ACHN (cell line): Measurements from ENCODE around the gene NRP1.

Experiments
- DNase-seq: peaks from one replicate; pipeline ENCODE4 v3.0.0-alpha.2; 2015
- in situ Hi-C: cut with HindIII; loops from 2 replicates; pipeline ENCODE4 v1.10.0; 2017; ENCODE audit warnings: low sequenced_read_pairs, low pct_ligation_motif_present, low pct_unique_long_range_greater_than_20kb

Gene NRP1

DNA sequence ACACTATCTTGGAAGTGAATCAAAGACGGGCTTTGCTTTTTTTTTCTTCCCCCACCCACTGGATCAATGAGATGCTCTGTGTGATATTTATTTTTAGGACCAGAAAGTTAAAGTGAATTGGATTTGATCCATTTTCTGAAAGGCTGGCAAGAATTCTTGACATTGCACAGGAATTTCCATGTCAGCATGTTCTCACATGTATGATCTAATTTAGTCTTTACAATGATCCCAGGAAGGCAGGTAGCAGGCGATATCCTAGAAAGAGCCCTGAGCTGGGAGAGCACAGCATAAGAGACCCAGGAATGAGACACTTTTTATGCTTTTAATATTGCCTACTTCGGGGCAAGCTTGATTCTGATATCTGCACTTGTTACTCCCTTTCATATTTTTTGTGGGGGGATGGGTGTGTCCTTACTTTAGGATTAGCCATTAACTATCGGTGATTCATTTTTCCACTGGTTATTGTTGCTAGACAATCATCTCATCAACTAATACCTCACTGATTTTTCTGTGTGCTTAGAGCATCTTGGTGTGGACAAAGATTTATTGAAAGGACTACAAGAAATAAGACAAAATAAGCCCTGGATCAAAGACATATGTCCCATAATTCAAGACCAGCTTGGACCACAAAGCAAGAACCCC lies 58.1 kb downstream of the NRP1 start:
- DNase-seq = peak; percentile 46
- in situ Hi-C loops = no loop called here

DNA sequence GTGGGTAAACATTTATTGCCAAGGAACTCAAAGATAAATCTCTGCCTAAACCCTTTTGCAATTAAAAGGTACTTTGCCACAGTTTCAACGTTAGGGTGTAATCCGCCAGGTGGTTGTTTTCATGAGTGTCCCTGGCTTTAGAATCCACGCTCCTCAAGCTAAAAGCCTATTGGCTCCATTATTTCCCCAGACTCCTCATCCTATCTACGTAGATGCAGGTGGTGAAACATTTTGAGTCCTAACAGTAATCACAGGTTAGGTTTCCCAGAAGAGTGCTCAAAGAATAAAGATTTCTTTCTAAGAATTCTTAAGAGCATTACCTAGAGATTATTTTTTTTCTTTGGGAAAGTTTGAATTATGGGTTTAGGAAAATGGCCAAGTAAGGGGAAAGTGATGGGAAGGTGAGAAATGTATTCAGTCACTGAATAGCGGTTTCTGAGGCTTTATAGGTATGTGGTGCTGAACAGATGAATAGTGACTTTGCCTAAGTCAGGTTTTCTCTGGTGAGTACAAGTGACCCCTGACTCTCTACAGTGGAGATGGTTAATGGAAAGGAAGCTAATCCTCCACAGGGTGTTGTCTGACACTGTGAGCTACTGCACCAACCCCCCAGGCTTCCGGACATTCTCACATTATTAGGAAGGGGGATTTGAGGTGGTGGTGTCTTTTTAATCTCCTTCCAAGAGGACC lies 60.2 kb downstream of the NRP1 start:
- in situ Hi-C loops = no loop called here
- DNase-seq = peak; percentile 51

DNA sequence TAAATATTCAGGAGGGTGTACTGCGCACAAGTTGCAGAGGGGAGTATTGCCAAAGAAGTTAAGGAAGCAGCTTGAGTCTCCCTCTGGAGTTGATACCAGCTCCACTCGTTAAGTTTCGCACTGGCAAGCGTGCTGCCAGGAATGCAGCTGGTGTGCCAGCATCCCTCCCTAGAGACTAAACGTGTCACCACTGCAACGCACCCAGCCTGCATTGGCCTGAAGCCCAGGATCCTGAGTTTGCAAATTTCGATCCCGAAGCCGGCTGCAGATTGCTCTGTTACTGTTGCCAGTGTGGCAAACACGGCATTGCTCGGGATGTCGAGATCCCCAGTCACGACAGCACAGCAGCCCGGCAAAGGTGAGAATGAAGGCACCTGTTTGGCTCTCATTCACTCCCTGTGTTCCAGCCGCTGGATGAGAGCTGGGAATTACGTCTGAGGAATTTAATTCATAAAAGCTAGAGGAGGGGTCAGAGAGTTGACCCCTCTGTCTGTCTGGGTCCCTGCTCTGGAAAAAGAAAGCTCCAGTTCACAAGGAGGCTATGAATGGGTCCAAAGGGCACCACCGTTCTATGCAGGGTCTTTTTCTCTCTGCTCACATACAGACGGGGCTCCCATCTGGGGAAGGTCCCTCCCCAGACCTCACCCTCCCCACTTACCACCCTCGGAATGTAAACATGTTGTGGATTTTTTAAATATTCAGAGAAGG lies 61.0 kb downstream of the NRP1 start:
- DNase-seq = peak; percentile 96
- in situ Hi-C loops = no loop called here

DNA sequence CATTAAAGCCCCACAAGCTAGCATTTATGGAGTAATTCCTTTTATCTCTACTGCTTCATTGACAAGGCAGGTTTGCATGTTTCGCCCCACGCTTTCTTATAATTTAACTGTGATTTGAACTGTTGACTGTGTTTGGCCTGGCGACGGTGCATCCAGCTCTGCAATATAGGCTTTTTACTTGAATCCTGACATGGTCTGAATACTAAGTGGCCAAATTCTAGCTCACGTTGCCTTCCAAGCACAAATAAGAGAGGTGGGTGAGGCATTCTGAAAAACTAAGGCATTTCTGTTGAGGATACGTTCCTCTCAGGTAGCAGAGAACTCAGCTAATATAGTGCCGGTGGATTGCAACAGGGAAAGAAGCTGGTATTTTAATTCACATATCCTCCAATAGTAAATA lies 61.8 kb downstream of the NRP1 start:
- in situ Hi-C loops = no loop called here
- no peak for DNase-seq

DNA sequence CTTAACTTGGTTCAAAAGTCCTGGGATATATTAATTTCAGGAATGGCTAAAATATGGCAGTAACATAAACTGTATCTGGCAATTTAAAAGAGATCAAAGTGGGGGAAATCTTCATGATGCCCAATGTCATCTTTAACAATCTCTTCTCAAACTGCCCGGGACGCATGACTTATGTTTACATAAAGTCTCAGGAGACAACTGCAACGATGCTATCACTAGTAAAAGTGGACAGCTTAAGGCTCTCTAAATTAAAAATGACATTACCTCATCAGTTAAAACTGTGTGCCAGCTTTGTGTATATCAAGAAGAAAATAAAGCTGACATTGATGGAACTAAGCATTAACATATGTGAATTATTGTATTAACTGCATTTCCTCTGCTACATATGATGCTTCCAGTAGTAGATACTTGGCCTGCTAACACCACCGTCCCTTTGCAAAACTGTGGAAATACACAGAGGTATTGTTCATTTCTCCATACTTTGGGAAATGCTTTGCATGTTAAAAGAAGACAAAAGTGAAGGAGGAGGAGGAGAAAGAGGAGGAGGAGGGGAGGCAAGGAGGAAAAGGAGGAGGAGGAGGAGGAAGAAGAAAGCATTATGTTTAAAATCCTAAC lies 62.4 kb downstream of the NRP1 start:
- in situ Hi-C loops = no loop called here
- DNase-seq = no peak

DNA sequence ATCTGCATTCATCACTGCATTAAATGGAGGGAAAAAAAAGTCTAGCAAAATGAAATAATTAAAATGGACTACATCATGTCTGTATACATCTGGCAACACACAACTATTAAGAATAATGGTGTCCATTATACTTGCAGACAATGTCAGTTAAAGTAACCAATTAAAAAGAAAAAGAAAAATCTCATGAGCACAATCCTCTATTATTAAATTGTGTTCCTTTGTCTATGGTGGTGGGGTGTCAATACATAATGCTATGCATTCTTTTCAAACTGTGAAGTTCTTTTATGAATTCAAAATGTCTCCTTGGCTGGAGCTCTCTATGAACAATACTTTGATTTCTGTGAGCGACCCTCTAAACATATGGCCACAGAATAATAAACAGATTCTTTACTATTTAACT lies 63.5 kb downstream of the NRP1 start:
- DNase-seq = no peak
- in situ Hi-C loops = no loop called here

DNA sequence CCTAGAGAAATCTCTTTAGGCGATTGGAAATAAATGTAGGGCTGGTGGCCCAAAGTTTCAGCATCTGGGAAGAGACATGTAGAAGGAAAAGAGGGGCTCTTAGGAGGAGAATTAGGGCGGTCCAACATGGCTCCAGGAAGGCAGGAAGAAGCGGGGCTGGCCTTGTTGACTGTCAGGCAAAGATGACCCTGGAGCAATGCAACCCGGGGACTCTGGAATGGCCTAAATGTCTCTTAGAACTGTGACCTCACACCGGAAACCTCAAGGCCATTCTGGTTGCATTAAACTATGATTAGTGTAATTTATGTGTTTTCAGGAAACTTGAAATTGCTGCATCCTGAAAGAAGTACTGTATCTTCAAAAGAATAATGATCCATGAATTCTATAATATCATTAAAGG lies 66.8 kb downstream of the NRP1 start:
- no peak for DNase-seq
- in situ Hi-C loops = no loop called here

DNA sequence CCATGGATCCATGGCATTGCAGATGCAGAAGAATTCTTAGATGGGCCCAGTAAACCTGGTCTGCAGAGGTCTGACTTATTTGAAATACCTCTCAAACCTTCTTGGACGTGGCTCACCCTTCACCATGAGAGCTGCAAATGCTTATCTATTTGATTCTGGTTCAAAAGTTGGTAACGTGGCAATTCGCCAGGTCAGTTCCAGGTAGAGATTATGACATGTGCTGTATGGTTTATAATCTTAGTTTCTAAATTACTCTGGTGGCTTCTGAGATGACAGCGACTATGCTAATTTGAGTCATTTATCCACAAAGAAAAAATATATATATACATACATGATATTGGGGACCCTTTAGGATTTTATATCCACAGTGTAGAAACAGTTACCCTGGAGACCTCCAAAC lies 68.8 kb downstream of the NRP1 start:
- in situ Hi-C loops = no loop called here
- DNase-seq = no peak

DNA sequence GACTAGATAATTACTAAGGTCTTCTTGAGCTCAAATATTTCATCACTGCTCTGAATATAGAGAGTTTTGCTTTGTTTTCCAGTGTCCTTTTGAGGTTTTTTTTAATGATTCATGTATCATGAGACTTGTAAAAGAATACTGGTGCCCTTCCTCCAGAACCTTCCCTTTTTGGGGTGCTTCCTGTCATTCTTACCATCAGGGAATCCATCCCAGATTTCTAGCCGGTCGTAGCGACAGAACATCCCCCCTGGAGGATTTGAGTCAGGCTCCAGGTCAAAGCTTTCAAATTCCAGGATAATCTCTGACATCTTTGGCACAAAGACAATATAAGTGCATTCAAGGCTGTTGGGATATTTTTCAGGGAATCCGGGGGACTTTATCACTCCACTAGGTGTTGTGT lies 71.0 kb downstream of the NRP1 start:
- in situ Hi-C loops = no loop called here
- DNase-seq = peak; percentile 40

DNA sequence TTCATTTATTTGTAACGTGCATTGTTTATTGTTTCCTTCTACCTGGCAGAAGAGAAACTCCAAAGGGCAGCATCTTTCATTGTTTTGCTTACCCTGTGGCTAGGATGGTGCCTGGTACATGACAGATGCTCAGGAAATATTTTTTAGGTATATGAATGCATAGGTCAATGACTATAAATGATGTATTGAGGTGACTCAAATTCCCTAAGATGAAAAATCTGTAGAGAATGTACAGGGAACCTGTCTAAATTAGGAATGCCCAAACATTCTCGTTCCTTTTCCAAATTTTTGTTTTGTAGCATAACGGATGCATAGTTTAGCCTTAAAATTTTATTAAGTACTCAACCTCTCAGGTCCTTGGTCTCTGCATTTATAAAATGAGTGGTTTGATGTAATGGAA lies 71.6 kb downstream of the NRP1 start:
- in situ Hi-C loops = no loop called here
- DNase-seq = no peak

DNA sequence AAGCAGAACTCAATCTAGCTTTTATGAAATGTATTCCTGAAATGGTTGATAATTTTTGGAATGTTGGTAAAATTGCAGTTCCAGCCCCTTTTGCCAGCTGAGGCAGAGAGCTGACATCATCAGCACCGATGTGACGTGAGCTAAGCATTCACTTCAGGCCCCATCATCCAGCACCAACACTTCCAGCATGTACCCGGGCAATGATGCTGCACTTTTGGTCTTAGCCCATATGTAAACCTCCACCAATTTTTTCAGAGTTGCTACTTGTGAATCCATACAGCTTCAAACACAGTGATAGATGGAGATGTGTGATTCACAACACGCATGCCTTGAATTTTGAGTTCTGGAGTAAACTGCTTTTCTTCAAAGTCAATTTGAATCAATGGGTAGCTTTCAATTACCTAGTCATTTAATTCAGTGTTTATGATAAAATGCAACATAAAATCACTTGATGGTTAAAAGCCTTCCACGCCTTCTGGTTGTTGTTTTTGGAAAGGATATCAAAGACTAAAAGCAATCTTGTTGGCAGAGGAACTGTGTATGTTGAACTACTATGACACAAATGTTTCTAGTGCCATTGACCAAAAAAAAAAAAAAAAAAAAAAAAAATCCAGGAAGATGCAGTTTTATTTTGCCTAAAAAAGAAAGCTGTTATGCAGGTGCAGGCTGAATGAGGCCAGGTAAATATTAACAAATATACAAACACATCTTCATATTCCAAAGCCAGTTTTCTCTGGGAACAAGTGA lies 73.9 kb downstream of the NRP1 start:
- in situ Hi-C loops = no loop called here
- DNase-seq = no peak

DNA sequence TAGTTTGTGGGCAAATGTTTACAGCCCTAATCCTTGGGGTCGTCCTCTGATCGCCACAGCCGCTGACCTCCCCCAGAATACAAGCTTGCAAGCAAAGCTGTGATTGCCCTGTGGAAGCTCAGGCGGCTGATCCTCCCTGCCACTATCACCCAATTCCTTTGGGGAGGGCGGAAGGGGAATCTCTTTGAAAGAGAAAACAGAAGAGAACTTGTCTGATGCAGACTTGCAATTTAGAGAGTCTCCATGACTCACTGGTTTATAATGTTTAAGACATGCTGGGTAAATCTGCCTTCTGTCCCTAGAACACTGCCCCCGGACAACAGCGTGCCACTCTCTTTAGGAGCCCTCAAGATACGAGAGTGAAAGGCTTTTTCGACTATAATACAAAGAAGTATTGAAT lies 75.5 kb downstream of the NRP1 start:
- in situ Hi-C loops = no loop called here
- no peak for DNase-seq

DNA sequence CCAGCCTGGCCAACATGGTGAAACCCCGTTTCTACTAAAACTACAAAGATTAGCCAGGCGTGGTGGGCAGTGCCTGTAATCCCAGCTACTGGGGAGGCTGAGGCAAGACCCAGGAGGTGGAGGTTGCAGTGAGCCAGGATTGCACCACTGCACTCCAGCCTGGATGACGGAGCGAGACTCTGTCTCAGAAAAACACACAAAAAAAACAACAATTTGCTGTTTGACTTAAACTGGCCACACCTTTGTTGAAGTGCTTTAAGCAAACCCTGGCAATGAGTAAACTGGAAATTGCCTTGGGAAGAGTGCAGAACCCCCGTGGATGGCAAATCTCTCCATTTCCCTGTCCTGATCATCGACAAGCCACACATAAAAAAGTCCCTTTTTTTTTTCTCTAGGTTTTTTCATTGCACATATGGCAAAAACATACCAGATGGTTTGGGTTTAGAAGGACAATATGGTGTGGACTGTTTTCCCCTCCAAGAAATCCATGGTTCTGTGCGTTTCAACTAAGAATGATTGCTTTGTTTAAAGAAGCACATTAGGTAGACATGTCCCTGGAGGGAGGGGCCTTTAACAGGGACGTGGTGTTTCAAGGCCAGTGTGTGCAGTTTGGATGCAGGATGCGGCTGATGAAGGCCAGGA lies 76.9 kb downstream of the NRP1 start:
- in situ Hi-C loops = no loop called here

DNA sequence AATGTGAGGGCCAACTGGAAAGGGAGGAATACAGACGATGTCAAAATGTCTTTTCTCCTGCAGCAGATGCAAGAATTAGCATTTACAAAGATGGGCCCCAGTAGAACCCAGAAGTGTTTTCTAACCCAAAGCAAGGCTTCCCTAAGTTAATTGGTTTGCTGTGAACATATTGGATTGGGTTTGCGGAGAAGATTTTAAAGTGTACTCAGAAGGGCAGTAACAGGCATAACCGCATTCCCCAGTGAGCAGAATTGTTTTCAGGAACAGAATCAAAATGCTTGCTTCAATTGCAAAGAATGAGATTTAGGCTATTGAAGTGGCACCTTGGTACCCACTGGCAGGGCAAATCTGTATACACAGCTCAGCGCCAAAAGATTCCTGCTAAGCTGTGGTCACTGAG lies 78.0 kb downstream of the NRP1 start:
- DNase-seq = no peak
- in situ Hi-C loops = no loop called here

More for the DNA sequence above, 76.9 kb downstream of the NRP1 start:
- no peak for DNase-seq

DNA sequence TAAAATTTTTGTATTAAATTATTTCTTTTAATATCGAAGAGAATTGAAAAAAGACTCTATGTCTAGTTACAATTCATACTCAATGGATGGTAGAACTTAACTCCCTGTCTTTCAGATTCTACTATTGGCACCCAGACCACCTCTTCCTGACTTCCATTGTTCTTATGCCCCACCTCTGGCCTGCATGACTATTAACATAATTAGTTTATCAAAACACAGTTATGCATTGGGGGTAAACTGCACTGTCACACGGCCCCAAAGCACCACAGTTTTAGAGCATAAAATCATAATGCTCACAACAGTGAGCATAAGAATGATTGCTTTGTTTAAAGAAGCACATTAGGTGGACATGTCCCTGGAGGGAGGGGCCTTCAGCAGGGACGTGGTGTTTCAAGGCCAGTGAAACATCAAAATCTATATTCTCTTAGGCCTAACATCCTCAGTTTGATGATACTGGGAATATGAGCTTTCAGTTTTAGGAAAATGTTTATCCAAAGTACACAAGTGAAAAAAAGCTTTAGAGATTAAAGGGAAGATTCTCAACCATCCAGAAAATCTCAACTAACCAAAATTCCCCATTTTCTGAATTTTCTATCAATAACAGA lies 79.8 kb downstream of the NRP1 start:
- in situ Hi-C loops = no loop called here
- DNase-seq = no peak

DNA sequence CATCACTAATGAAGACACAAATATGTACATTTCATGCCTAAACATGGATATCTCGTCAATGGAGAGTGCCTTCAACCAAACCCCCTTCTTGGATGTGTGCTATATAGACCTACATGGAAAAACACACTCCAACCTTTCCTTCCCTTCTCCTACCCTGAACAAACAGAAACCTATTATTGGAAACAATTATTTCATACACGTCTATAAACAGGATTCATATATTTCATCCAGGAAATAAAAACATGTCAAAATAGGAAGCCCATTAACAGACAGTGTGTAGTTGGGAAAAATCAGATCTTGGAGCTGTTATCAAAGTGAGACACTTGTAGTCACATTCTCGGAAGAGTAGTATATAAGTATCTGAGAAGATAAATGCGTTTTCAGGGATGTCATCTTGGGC lies 81.1 kb downstream of the NRP1 start:
- DNase-seq = no peak
- in situ Hi-C loops = no loop called here

DNA sequence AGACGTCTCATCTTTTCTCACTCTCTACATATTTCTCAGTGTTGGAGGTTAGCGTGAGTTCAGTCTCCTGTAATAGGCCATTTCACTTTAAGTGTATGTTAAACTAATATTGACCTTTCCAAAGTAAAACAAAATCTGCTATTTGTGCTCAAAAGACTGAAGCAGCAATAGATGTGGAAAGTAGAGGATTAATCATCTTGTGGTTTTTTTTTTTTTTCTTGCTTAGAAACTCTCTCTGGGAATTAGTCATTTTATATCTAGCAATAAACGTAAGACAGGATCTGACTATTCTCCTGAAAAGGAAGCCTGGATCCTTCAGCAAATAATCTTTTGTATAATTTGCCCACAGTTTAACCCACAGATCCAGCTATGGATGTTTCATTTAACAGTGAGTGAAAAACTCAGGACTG lies 81.7 kb downstream of the NRP1 start:
- in situ Hi-C loops = no loop called here
- DNase-seq = peak; percentile 37

DNA sequence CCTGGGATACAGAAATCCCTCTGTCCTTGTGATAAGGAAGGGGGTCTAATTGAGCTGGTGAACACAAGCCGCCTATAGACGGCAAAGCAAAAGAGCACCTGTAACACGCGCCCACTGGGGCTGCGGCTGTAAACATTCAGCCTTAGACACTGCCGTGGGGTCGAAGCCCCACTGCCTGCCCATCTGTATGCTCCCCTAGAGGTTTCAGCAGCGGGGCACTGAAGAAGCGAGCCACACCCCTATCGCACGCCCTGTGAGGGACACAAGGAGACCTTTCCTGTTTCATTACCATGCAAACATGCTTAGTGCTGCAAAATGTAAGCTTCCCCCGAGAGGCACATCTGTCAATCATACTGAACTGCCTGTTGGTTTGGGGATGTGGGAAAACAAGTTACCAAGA lies 82.1 kb downstream of the NRP1 start:
- no peak for DNase-seq
- in situ Hi-C loops = no loop called here
